Erythroblast (primary cell): ENCODE measurements around the gene COPB2.

Experiments used
- DNase-seq, 2 experiments: peaks; one replicate each; lab custom pipeline; 2025; lab: John Stamatoyannopoulos, UW
- GATA1 ChIP-seq: IDR thresholded peaks from 2 replicates; pipeline ENCODE4 v1.6.1; 2011; ENCODE audit warnings: low read depth, mild to moderate bottlenecking, control low read depth, low read length, moderate library complexity
- POLR2A ChIP-seq: IDR thresholded peaks from 2 replicates; pipeline ENCODE4 v1.6.1; 2011; ENCODE audit warnings: mild to moderate bottlenecking, low read length

COPB2 gene

DNA sequence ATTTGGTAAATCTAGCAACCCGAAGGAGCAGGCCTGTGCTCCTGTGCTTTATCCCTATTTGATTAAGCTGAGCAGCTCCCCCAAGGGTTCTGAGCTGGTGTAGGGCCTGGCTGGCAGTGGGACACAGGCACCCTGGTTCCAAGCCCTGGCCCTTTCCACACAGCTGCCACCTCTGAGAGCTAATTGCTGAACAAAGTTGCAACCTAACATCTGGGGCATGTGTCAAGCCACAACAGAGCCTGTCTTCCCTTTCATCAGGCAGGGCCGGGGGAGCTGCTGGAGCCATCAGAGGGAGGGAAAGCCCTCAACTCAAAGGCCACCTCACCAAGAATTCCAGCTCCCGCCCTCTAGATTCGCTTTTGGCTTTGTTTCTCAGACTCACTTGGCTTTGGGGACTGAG lies 62.7 kb downstream of the COPB2 start:
- no peak for TF ChIP-seq POLR2A
- no peak for TF ChIP-seq GATA1
- DNase-seq, result no peak

DNA sequence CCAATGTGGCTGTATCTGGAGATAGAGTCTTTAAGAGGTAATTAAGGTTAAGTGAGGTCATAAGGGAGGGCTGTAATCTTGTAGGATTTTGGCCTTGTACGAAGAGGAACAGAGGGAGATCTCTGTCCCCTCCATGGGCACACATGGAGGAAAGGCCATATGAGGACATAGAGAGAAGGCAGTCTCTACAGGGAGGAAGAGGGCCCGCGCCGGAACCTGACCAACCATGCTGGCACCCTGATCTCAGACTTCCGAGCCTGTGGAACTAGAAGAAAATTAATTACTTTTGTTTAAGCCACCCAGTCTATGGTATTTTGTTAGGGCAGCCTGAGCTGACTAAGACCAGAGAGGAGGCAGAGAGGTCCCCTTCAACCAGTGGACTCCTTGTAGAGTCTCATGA lies 63.3 kb downstream of the COPB2 start:
- TF ChIP-seq POLR2A (no peak), GATA1 (no peak)
- no peak for DNase-seq

- no peak for DNase-seq
- TF ChIP-seq GATA1 (no peak), POLR2A (no peak)
Observed at GRCh38 chr3:139325551-139325950, 63.9 kb downstream of the COPB2 start.

DNA sequence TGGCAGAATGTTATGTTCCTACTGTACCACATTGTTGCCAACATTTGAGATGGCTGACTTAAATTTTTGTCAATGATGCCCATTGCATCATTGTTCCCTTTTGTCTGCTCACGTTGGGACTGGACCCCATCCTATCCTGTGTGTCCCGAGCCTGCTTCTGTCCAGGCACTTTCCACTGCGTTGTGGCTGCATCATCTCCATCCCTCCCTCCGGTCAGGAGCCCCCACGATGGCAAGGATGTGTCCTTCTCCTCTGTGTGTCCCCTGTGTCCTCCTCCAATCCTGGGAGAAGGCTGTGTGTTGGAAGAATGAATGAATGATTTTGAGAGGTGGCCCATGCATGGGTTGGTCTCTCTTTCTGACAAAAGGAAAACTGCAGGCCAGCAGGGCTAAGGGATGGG lies 65.0 kb downstream of the COPB2 start:
- TF ChIP-seq GATA1, result no peak
- DNase-seq, result no peak

- TF ChIP-seq GATA1 (no peak), POLR2A (no peak)
- no peak for DNase-seq
Observed at GRCh38 chr3:139323146-139323545, 66.3 kb downstream of the COPB2 start.

GRCh38 chr3:139322346-139322745 lies 67.1 kb downstream of the COPB2 start:
- no peak for DNase-seq

DNA sequence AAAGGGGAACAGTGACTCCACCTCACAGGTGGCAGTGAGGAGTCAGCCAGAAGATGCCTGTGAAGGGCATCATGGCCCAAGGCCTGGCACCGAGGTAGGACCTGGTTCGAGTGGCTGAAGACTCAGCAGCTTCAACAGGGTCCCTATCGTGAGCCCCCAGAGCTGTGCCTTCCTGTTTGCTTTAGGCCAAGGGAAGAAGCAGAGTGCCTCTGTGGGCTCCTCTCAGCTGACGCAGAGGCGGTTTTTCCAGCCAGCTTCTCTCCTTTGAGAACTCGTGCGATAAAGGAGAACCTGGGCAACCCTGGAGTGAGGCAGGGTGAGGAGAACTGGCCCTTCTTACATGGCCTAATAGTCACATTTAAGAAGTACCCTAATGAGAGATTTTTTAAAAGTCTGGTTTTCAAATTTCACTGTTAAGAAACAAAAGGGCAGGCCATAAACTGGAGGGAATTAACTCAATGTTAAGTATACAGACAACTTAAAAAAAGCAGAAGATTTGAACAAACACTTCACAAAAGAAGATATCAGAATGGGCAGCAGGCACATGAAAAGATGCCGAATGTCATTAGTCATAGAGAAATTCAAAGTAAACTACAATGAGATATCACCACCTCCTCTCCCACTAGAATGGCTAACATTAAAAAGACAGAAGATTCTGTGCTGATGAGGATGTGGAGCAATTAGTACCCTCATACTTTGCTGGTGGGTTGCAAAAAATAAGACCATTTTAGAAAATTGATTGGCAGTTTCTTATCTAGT lies 68.7 kb downstream of the COPB2 start:
- DNase-seq, result no peak
- TF ChIP-seq GATA1 (no peak), POLR2A (no peak)

More at GRCh38 chr3:139322346-139322745, 67.1 kb downstream of the COPB2 start:
- no peak for TF ChIP-seq POLR2A
- TF ChIP-seq GATA1, result no peak

- peak; percentile 14 to 17 for DNase-seq
- no peak for TF ChIP-seq GATA1
- TF ChIP-seq POLR2A, result no peak
Observed at GRCh38 chr3:139319428-139320402, 69.7 kb downstream of the COPB2 start.

GRCh38 chr3:139318826-139319225 lies 70.6 kb downstream of the COPB2 start:
- TF ChIP-seq GATA1, result no peak
- DNase-seq, result no peak

DNA sequence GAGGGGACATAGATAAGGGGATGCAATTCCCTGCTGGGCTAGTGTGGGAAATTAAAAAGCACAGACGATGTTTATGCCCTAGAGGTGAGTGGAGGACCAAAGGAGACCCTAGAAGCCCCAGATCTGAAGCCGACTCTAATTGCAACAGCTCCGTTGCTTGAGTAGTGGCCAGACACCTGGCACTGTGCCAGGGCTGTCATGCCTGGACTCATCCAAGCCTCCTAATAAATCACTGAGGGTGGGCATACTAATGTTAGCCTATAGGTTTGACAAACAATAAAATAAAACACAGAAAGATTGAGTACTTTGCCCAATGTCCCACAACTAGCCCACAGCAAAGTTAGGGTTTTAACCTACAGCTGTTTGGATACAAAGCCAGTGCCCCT lies 71.0 kb downstream of the COPB2 start:
- no peak for DNase-seq
- TF ChIP-seq POLR2A, result no peak
- no peak for TF ChIP-seq GATA1

GRCh38 chr3:139317660-139318430 lies 71.6 kb downstream of the COPB2 start:
- DNase-seq, result no peak
- TF ChIP-seq POLR2A, result no peak
- TF ChIP-seq GATA1, result no peak

GRCh38 chr3:139317215-139317614 lies 72.2 kb downstream of the COPB2 start:
- DNase-seq, result no peak
- no peak for TF ChIP-seq GATA1
- no peak for TF ChIP-seq POLR2A

GRCh38 chr3:139313921-139314320 lies 75.5 kb downstream of the COPB2 start:
- no peak for DNase-seq
- no peak for TF ChIP-seq GATA1
- TF ChIP-seq POLR2A, result no peak
